ENCODE results near the gene FMN2.

DNA sequence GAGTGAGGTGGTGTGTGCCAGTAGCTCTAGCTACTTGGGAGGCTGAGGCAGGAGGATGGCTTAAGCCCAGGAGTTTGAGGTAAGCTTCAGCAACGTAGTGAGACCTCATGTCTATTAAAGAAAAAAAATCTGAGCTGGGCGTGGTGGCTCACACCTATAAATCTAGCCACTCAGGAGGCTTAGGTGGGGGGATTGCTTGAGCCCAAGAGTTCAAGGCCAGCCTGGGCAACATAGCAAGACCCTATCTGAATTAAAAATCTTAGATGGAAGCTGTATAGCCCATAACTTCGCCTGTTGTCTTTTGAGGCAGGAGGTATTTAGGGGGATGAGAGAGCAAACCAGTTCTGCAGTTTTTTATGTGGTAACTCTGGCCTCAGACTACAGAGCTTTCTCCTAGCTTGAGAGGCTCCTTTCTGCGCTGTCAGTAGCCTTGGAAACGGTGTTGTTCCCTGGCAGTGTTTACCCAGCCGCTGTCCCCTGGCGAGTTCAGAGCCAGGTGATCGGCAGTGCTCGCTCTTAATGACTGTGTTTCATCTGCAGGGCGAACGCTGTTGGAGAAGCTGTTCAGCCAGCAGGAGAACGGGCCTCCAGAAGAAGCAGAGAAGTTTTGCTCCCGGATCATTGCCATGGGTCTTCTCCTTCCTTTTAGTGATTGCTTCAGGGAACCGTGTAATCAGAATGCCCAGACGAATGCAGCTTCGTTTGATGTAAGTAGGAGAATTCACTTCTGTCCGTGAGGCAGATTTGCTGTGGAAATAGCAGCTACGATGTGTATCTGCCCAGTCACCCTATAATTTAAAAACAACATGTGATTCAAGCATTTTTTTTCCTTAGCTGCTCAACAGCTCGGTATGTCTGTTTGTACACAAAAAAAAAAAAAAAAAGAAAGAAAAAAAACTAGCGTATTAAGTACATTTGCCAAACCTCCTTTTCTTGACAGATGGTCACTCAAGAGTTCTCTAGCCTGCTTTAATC lies 31.2 kb downstream of the FMN2 start:
- TF ChIP-seq, protein P1, sequence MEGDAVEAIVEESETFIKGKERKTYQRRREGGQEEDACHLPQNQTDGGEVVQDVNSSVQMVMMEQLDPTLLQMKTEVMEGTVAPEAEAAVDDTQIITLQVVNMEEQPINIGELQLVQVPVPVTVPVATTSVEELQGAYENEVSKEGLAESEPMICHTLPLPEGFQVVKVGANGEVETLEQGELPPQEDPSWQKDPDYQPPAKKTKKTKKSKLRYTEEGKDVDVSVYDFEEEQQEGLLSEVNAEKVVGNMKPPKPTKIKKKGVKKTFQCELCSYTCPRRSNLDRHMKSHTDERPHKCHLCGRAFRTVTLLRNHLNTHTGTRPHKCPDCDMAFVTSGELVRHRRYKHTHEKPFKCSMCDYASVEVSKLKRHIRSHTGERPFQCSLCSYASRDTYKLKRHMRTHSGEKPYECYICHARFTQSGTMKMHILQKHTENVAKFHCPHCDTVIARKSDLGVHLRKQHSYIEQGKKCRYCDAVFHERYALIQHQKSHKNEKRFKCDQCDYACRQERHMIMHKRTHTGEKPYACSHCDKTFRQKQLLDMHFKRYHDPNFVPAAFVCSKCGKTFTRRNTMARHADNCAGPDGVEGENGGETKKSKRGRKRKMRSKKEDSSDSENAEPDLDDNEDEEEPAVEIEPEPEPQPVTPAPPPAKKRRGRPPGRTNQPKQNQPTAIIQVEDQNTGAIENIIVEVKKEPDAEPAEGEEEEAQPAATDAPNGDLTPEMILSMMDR (IDR thresholded peaks at IDR 0.05) = no peak
- no peak for TF ChIP-seq POLR2A (IDR thresholded peaks at IDR 0.05)

Data from lower leg skin (tissue), 3 donors.